HEK293 (cell line): ENCODE results near the gene TNIK.

Experiments
- CTCF ChIA-PET: fragments of 350-600 bp; formaldehyde crosslinking; extraction: SDS; loops from one replicate; lab custom pipeline; 2021; ENCODE audit warnings: antibody characterized with exemption; lab: Yijun Ruan, JAX
- POLR2A ChIA-PET: fragments of 300-600 bp; formaldehyde crosslinking; extraction: SDS; loops from one replicate; lab custom pipeline; 2020; ENCODE audit warnings: antibody characterized with exemption, inconsistent platforms; lab: Yijun Ruan, JAX
- H3K27ac ChIP-seq: fragments of 200-500 bp; sonication (Bioruptor generic); 2 replicates; pipeline ENCODE4 v1.5.1; 2014; ENCODE audit warnings: low read depth, low read length, control low read depth, inconsistent platforms; ENCODE audit errors: extremely low read depth
- H3K36me3 ChIP-seq, 2 experiments: fragments of 200-500 bp in 1 of 2; sonication (Bioruptor generic) in 1 of 2; 1 replicate in 1 of 2; 2 replicates in 1 of 2; pipeline ENCODE4 v1.5.1; 2014 to 2017; ENCODE audit warnings: inconsistent platforms in 2 of 2, low read length in 2 of 2; ENCODE audit not compliant: control insufficient read depth in 2 of 2, insufficient read depth in 1 of 2
- H3K4me1 ChIP-seq: fragments of 200-500 bp; sonication (Bioruptor generic); 2 replicates; pipeline ENCODE4 v1.5.1; 2014; ENCODE audit warnings: mild to moderate bottlenecking, low read length, inconsistent platforms; ENCODE audit not compliant: control insufficient read depth, insufficient read depth
- H3K4me3 ChIP-seq: 2 replicates; pipeline ENCODE4 v1.5.1; 2011; ENCODE audit warnings: low read depth, mild to moderate bottlenecking, control low read depth, low read length, moderate library complexity
- H3K9me3 ChIP-seq: fragments of 200-500 bp; sonication (Bioruptor generic); 2 replicates; pipeline ENCODE4 v1.5.1; 2014; ENCODE audit warnings: low read depth, low read length, inconsistent platforms; ENCODE audit not compliant: control insufficient read depth, insufficient read depth
- AEBP2 ChIP-seq: fragments of 450-650 bp; formaldehyde crosslinking; IDR thresholded peaks from 2 replicates; pipeline ENCODE4 v1.5.1; 2016; ENCODE audit warnings: missing biosample characterization, missing genetic modification characterization, borderline replicate concordance
- BCL6B ChIP-seq: fragments of 450-650 bp; formaldehyde crosslinking; IDR thresholded peaks from 2 replicates; pipeline ENCODE4 v1.5.1; 2017; ENCODE audit warnings: missing biosample characterization, missing genetic modification characterization
- KLF1 ChIP-seq: fragments of 450-650 bp; formaldehyde crosslinking; IDR thresholded peaks from 2 replicates; pipeline ENCODE4 v1.5.1; 2016; ENCODE audit warnings: missing biosample characterization, missing genetic modification characterization
- MYNN ChIP-seq: fragments of 450-650 bp; formaldehyde crosslinking; IDR thresholded peaks from 2 replicates; pipeline ENCODE4 v1.5.1; 2016; ENCODE audit warnings: missing biosample characterization, missing genetic modification characterization, borderline replicate concordance
- MZF1 ChIP-seq: fragments of 450-650 bp; formaldehyde crosslinking; IDR thresholded peaks from 2 replicates; pipeline ENCODE4 v1.5.1; 2017; ENCODE audit warnings: missing biosample characterization, missing genetic modification characterization, borderline replicate concordance
- OSR2 ChIP-seq: fragments of 450-650 bp; formaldehyde crosslinking; IDR thresholded peaks from 2 replicates; pipeline ENCODE4 v1.5.1; 2016; ENCODE audit warnings: missing biosample characterization, missing genetic modification characterization
- PBX3 ChIP-seq: sonication (generic); formaldehyde crosslinking; IDR thresholded peaks from 2 replicates; pipeline ENCODE4 v1.8.1; 2022; ENCODE audit warnings: mild to moderate bottlenecking, moderate library complexity, missing genetic modification reagents
- PRDM10 ChIP-seq: fragments of 450-650 bp; formaldehyde crosslinking; IDR thresholded peaks from 2 replicates; pipeline ENCODE4 v1.5.1; 2016; ENCODE audit warnings: missing biosample characterization, missing genetic modification characterization
- ZBTB17 ChIP-seq: fragments of 450-650 bp; formaldehyde crosslinking; IDR thresholded peaks from 2 replicates; pipeline ENCODE4 v1.5.1; 2016; ENCODE audit warnings: missing biosample characterization, missing genetic modification characterization
- ZBTB48 ChIP-seq: fragments of 450-650 bp; formaldehyde crosslinking; IDR thresholded peaks from 2 replicates; pipeline ENCODE4 v1.5.1; 2016; ENCODE audit warnings: missing biosample characterization, missing genetic modification characterization
- ZBTB6 ChIP-seq: fragments of 450-650 bp; formaldehyde crosslinking; IDR thresholded peaks from 2 replicates; pipeline ENCODE4 v1.5.1; 2017; ENCODE audit warnings: missing biosample characterization, missing genetic modification characterization
- ZFHX2 ChIP-seq: fragments of 450-650 bp; formaldehyde crosslinking; conservative IDR thresholded peaks from 2 replicates; pipeline ENCODE4 v1.5.1; 2016; ENCODE audit warnings: missing biosample characterization, missing genetic modification characterization
- ZNF114 ChIP-seq: fragments of 450-650 bp; formaldehyde crosslinking; IDR thresholded peaks from 2 replicates; pipeline ENCODE4 v1.5.0; 2017; ENCODE audit warnings: missing biosample characterization, missing genetic modification characterization
- ZNF132 ChIP-seq: fragments of 450-650 bp; formaldehyde crosslinking; IDR thresholded peaks from 2 replicates; pipeline ENCODE4 v1.5.1; 2017; ENCODE audit warnings: missing biosample characterization, missing genetic modification characterization, borderline replicate concordance
- ZNF140 ChIP-seq: fragments of 450-650 bp; formaldehyde crosslinking; IDR thresholded peaks from 2 replicates; pipeline ENCODE4 v1.5.1; 2016; ENCODE audit warnings: missing biosample characterization, missing genetic modification characterization
- ZNF175 ChIP-seq: fragments of 450-650 bp; formaldehyde crosslinking; IDR thresholded peaks from 2 replicates; pipeline ENCODE4 v1.5.1; 2016; ENCODE audit warnings: missing biosample characterization, missing genetic modification characterization
- ZNF18 ChIP-seq: fragments of 450-650 bp; formaldehyde crosslinking; IDR thresholded peaks from 2 replicates; pipeline ENCODE4 v1.5.1; 2016; ENCODE audit warnings: missing biosample characterization, missing genetic modification characterization
- ZNF184 ChIP-seq: fragments of 450-650 bp; IDR thresholded peaks from 2 replicates; pipeline ENCODE4 v1.5.1; 2018; ENCODE audit warnings: missing biosample characterization, mild to moderate bottlenecking, missing genetic modification characterization
- ZNF266 ChIP-seq: fragments of 450-650 bp; formaldehyde crosslinking; IDR thresholded peaks from 2 replicates; pipeline ENCODE4 v1.5.1; 2016; ENCODE audit warnings: missing biosample characterization, missing genetic modification characterization, low read depth
- ZNF366 ChIP-seq: fragments of 450-650 bp; formaldehyde crosslinking; conservative IDR thresholded peaks from 2 replicates; pipeline ENCODE4 v1.5.1; 2016; ENCODE audit warnings: missing biosample characterization, missing genetic modification characterization
- ZNF548 ChIP-seq: fragments of 450-650 bp; formaldehyde crosslinking; IDR thresholded peaks from 2 replicates; pipeline ENCODE4 v1.5.1; 2016; ENCODE audit warnings: missing biosample characterization, missing genetic modification characterization
- ZNF549 ChIP-seq: fragments of 450-650 bp; IDR thresholded peaks from 2 replicates; pipeline ENCODE4 v1.5.1; 2018; ENCODE audit warnings: missing biosample characterization, missing genetic modification characterization, mild to moderate bottlenecking, inconsistent platforms, moderate library complexity
- ZNF654 ChIP-seq: fragments of 450-650 bp; formaldehyde crosslinking; IDR thresholded peaks from 2 replicates; pipeline ENCODE4 v1.5.1; 2016; ENCODE audit warnings: low read depth, missing biosample characterization, missing genetic modification characterization
- ZNF670 ChIP-seq: fragments of 450-650 bp; formaldehyde crosslinking; IDR thresholded peaks from 2 replicates; pipeline ENCODE4 v1.5.1; 2016; ENCODE audit warnings: missing biosample characterization, missing genetic modification characterization, low read depth
- ZNF768 ChIP-seq: fragments of 450-650 bp; formaldehyde crosslinking; IDR thresholded peaks from 2 replicates; pipeline ENCODE4 v1.5.1; 2018; ENCODE audit warnings: missing biosample characterization, mild to moderate bottlenecking, missing genetic modification characterization

Gene TNIK

GRCh38 chr3:171237009-171237385, 223.2 kb downstream of the TNIK start:
- TF ChIP-seq ZBTB6 (tag by site-specific recombination) (no peak), KLF1 (tag by site-specific recombination) (no peak), ZNF366 (tag by site-specific recombination) (no peak), ZNF132 (tag by site-specific recombination) (no peak), ZNF768 (no peak), AEBP2 (tag by site-specific recombination) (no peak), ZNF175 (tag by site-specific recombination) (no peak), ZNF184 (no peak), ZNF654 (tag by site-specific recombination) (no peak), PBX3 (CRISPR knock-in tag) (no peak), ZNF549 (tag by site-specific recombination) (no peak), MYNN (tag by site-specific recombination) (no peak), ZNF670 (no peak), ZNF266 (tag by site-specific recombination) (no peak), MZF1 (tag by site-specific recombination) (no peak), ZNF18 (tag by site-specific recombination) (no peak)
- ChIA-PET POLR2A (no interaction called here), CTCF (interaction anchor here (0.7 kb wide), 1 partner anchor 15 kb away, joined by 3 read pairs; no protein-coding TSS in a partner anchor)
- Histone ChIP-seq H3K36me3 (no peaks in the 10 kb centered on the region), H3K9me3 (no peaks in the 10 kb centered on the region), H3K27ac (no peak overlapping the region; the same call in 1 of the 2 replicates), H3K4me1 (no peaks in the 10 kb centered on the region), H3K4me3 (no peak overlapping the region)

- H3K4me3 ChIP-seq = no peak overlapping the region
- POLR2A ChIA-PET = no interaction called here
- CTCF ChIA-PET = interaction anchor here (0.7 kb wide), 1 partner anchor 16 kb away, joined by 3 read pairs; no protein-coding TSS in a partner anchor
- H3K27ac ChIP-seq = no peak overlapping the region
- H3K9me3 ChIP-seq = no peaks in the 10 kb centered on the region
- no peaks in the 10 kb centered on the region for H3K4me1 ChIP-seq
- no peaks in the 10 kb centered on the region for H3K36me3 ChIP-seq
- TF ChIP-seq ZNF654 (tag by site-specific recombination) = no peak
- no peak for TF ChIP-seq ZNF140 (tag by site-specific recombination)
- no peak for TF ChIP-seq BCL6B
- no peak for TF ChIP-seq ZNF549 (tag by site-specific recombination)
- TF ChIP-seq OSR2 (tag by site-specific recombination) = 0 out of 2 replicates have a peak, but pooled peaks have one; percentile 20
- TF ChIP-seq ZBTB17 (tag by site-specific recombination) = no peak
- peak; percentile 35 for TF ChIP-seq PRDM10
- TF ChIP-seq ZBTB48 (tag by site-specific recombination) = no peak
- TF ChIP-seq ZNF114 = no peak
- TF ChIP-seq ZNF548 (tag by site-specific recombination) = no peak
- peak; percentile 89 for TF ChIP-seq ZFHX2
These were observed 223.8 kb downstream of the TNIK start for GRCh38 chr3:171236265-171237008.
